Effector memory CD8-positive, alpha-beta T cell (primary cell): ENCODE measurements around the gene MX2.

Source experiments
- ATAC-seq: fragments of 150-1000 bp; cut with Tn5 transposase; replicated peaks from 2 replicates; pipeline ENCODE4 v1.10.0; 2021; ENCODE audit warnings: mild to moderate bottlenecking, moderate library complexity
- DNase-seq, 3 experiments: peaks; one replicate each; pipeline ENCODE4 v3.0.0; 2021
- H3K27ac Mint-ChIP-seq, 2 donors: one replicate each; pipeline ENCODE4 v1.8.0; 2022; ENCODE audit warnings: mild to moderate bottlenecking in 2 of 2, mixed read lengths in 2 of 2, moderate library complexity in 2 of 2
- H3K27me3 Mint-ChIP-seq, 2 donors: one replicate each; pipeline ENCODE4 v1.8.0; 2022; ENCODE audit warnings: mixed read lengths in 2 of 2
- H3K36me3 Mint-ChIP-seq: one replicate; pipeline ENCODE4 v1.8.0; 2022; ENCODE audit warnings: mild to moderate bottlenecking, moderate library complexity, mixed read lengths; ENCODE audit not compliant: insufficient read depth
- H3K4me1 Mint-ChIP-seq, 2 donors: one replicate each; pipeline ENCODE4 v1.8.0; 2022; ENCODE audit warnings: low read depth in 2 of 2, mixed read lengths in 2 of 2
- H3K4me3 Mint-ChIP-seq, 2 donors: one replicate each; pipeline ENCODE4 v1.8.0; 2022; ENCODE audit warnings: mild to moderate bottlenecking in 2 of 2, mixed read lengths in 2 of 2, moderate library complexity in 2 of 2
- H3K9me3 Mint-ChIP-seq, 2 donors: one replicate each; pipeline ENCODE4 v1.8.0; 2022; ENCODE audit warnings: mixed read lengths in 2 of 2

MX2 gene

GRCh38 chr21:41390043-41390639 is 28.3 kb downstream of the MX2 start:
- no peaks in the 10 kb centered on the region for H3K9me3 Mint-ChIP-seq
- peaks cover 30% of the 10 kb centered on the region for H3K36me3 Mint-ChIP-seq
- H3K27ac Mint-ChIP-seq, result no peak overlapping the region
- ATAC-seq (no peak), DNase-seq (no peak)
- no peak overlapping the region for H3K4me3 Mint-ChIP-seq
- peaks cover 0 to 2% of the 10 kb centered on the region in 2 donors for H3K4me1 Mint-ChIP-seq
- H3K27me3 Mint-ChIP-seq, result no peaks in the 10 kb centered on the region

GRCh38 chr21:41393876-41394465 is 32.1 kb downstream of the MX2 start:
- Mint-ChIP-seq H3K4me3 (no peak overlapping the region), H3K36me3 (peaks cover 42% of the 10 kb centered on the region), H3K4me1 (no peaks in the 10 kb centered on the region), H3K27me3 (no peaks in the 10 kb centered on the region), H3K9me3 (no peaks in the 10 kb centered on the region), H3K27ac (peak overlapping the region in 1 of 2 donors; percentile 13)
- DNase-seq (no peak), ATAC-seq (no peak)

GRCh38 chr21:41396558-41397075 is 34.8 kb downstream of the MX2 start:
- H3K27ac Mint-ChIP-seq, result peak overlapping the region in 1 of 2 donors; percentile 17
- peaks cover 42% of the 10 kb centered on the region for H3K36me3 Mint-ChIP-seq
- no peaks in the 10 kb centered on the region for H3K9me3 Mint-ChIP-seq
- no peak for DNase-seq
- ATAC-seq, result no peak
- no peak overlapping the region for H3K4me3 Mint-ChIP-seq
- H3K27me3 Mint-ChIP-seq, result no peaks in the 10 kb centered on the region
- H3K4me1 Mint-ChIP-seq, result no peaks in the 10 kb centered on the region

GRCh38 chr21:41397471-41397891 is 35.7 kb downstream of the MX2 start:
- H3K4me1 Mint-ChIP-seq, result no peaks in the 10 kb centered on the region
- DNase-seq, result no peak
- H3K27me3 Mint-ChIP-seq, result no peaks in the 10 kb centered on the region
- no peak for ATAC-seq
- no peak overlapping the region for H3K4me3 Mint-ChIP-seq
- H3K9me3 Mint-ChIP-seq, result no peaks in the 10 kb centered on the region
- H3K36me3 Mint-ChIP-seq, result peaks cover 34% of the 10 kb centered on the region
- peak overlapping the region in 1 of 2 donors; percentile 44 for H3K27ac Mint-ChIP-seq

- no peak for ATAC-seq
- Mint-ChIP-seq H3K27ac (no peak overlapping the region), H3K36me3 (peaks cover 33% of the 10 kb centered on the region), H3K4me3 (no peak overlapping the region), H3K27me3 (no peaks in the 10 kb centered on the region), H3K9me3 (no peaks in the 10 kb centered on the region), H3K4me1 (no peaks in the 10 kb centered on the region)
- no peak for DNase-seq
Observed at GRCh38 chr21:41398251-41398650, 36.4 kb downstream of the MX2 start.

- Mint-ChIP-seq H3K9me3 (no peaks in the 10 kb centered on the region), H3K4me3 (no peak overlapping the region), H3K27me3 (no peaks in the 10 kb centered on the region), H3K27ac (no peak overlapping the region), H3K4me1 (no peaks in the 10 kb centered on the region), H3K36me3 (peaks cover 39% of the 10 kb centered on the region)
- ATAC-seq (no peak), DNase-seq (no peak)
Observed at GRCh38 chr21:41398831-41399230, 37.0 kb downstream of the MX2 start.

- no peaks in the 10 kb centered on the region for H3K9me3 Mint-ChIP-seq
- no peaks in the 10 kb centered on the region for H3K4me1 Mint-ChIP-seq
- DNase-seq (no peak), ATAC-seq (no peak)
- no peak overlapping the region for H3K27ac Mint-ChIP-seq
- H3K4me3 Mint-ChIP-seq, result no peak overlapping the region
- no peaks in the 10 kb centered on the region for H3K27me3 Mint-ChIP-seq
- peaks cover 43% of the 10 kb centered on the region for H3K36me3 Mint-ChIP-seq
Observed at GRCh38 chr21:41399246-41399800, 37.5 kb downstream of the MX2 start.

GRCh38 chr21:41402231-41402630 is 40.4 kb downstream of the MX2 start:
- no peak for ATAC-seq

GRCh38 chr21:41402796-41403195 is 41.0 kb downstream of the MX2 start:
- Mint-ChIP-seq H3K4me3 (no peak overlapping the region), H3K36me3 (peaks cover 53% of the 10 kb centered on the region), H3K4me1 (no peaks in the 10 kb centered on the region), H3K27me3 (no peaks in the 10 kb centered on the region), H3K27ac (no peak overlapping the region), H3K9me3 (no peaks in the 10 kb centered on the region)
- no peak for DNase-seq
- no peak for ATAC-seq

More at GRCh38 chr21:41402231-41402630, 40.4 kb downstream of the MX2 start:
- no peaks in the 10 kb centered on the region for H3K4me1 Mint-ChIP-seq
- no peak for DNase-seq
- H3K36me3 Mint-ChIP-seq, result peaks cover 56% of the 10 kb centered on the region
- H3K4me3 Mint-ChIP-seq, result no peak overlapping the region
- H3K27ac Mint-ChIP-seq, result no peak overlapping the region
- no peaks in the 10 kb centered on the region for H3K9me3 Mint-ChIP-seq
- H3K27me3 Mint-ChIP-seq, result no peaks in the 10 kb centered on the region

- DNase-seq, result no peak
- H3K27ac Mint-ChIP-seq, result no peak overlapping the region
- no peaks in the 10 kb centered on the region for H3K27me3 Mint-ChIP-seq
- H3K36me3 Mint-ChIP-seq, result peaks cover 53% of the 10 kb centered on the region
- no peak for ATAC-seq
- H3K9me3 Mint-ChIP-seq, result no peaks in the 10 kb centered on the region
- H3K4me3 Mint-ChIP-seq, result no peak overlapping the region
- H3K4me1 Mint-ChIP-seq, result no peaks in the 10 kb centered on the region
Observed at GRCh38 chr21:41403331-41403730, 41.5 kb downstream of the MX2 start.

- no peak overlapping the region for H3K27ac Mint-ChIP-seq
- H3K36me3 Mint-ChIP-seq, result peaks cover 51% of the 10 kb centered on the region
Observed at GRCh38 chr21:41403966-41404365, 42.1 kb downstream of the MX2 start.

GRCh38 chr21:41405321-41405720 is 43.5 kb downstream of the MX2 start:
- H3K36me3 Mint-ChIP-seq, result peaks cover 47% of the 10 kb centered on the region
- no peaks in the 10 kb centered on the region for H3K27me3 Mint-ChIP-seq
- DNase-seq, result no peak

More at GRCh38 chr21:41403966-41404365, 42.1 kb downstream of the MX2 start:
- Mint-ChIP-seq H3K27me3 (no peaks in the 10 kb centered on the region), H3K4me3 (no peak overlapping the region), H3K4me1 (no peaks in the 10 kb centered on the region), H3K9me3 (no peaks in the 10 kb centered on the region)
- ATAC-seq (no peak), DNase-seq (no peak)

GRCh38 chr21:41406340-41406739 is 44.5 kb downstream of the MX2 start:
- H3K4me1 Mint-ChIP-seq, result peaks cover 0 to 3% of the 10 kb centered on the region in 2 donors
- H3K4me3 Mint-ChIP-seq, result no peak overlapping the region
- H3K27ac Mint-ChIP-seq, result no peak overlapping the region
- peaks cover 47% of the 10 kb centered on the region for H3K36me3 Mint-ChIP-seq
- DNase-seq (no peak), ATAC-seq (no peak)
- H3K9me3 Mint-ChIP-seq, result no peaks in the 10 kb centered on the region
- H3K27me3 Mint-ChIP-seq, result no peaks in the 10 kb centered on the region

More at GRCh38 chr21:41405321-41405720, 43.5 kb downstream of the MX2 start:
- ATAC-seq, result no peak
- Mint-ChIP-seq H3K27ac (no peak overlapping the region), H3K4me3 (no peak overlapping the region), H3K9me3 (no peaks in the 10 kb centered on the region), H3K4me1 (no peaks in the 10 kb centered on the region)
